CD8-positive, alpha-beta memory T cell (primary cell): ENCODE measurements around the gene SPRN. TPM values are rescaled to one million over a fixed set of nuclear protein-coding genes. Genes with fewer than 3 reads are reported as not detected.
"Not testable (repeated sequence)": the region's sequence is repeated elsewhere in the genome, so short reads cannot be mapped to it uniquely, and the experiment has no call there.

Experiments used
- CTCF ChIA-PET: fragments of 350-600 bp; sonication (Branson Sonifier 250); formaldehyde crosslinking; loops from one replicate; lab custom pipeline; 2021; ENCODE audit warnings: antibody characterized with exemption; lab: Charles Lee
- POLR2A ChIA-PET: fragments of 350-600 bp; sonication (Branson Sonifier 250); formaldehyde crosslinking; loops from one replicate; lab custom pipeline; 2021; ENCODE audit warnings: antibody characterized with exemption; lab: Charles Lee
- DNase-seq, 5 donors: peaks; one replicate each; pipeline versions ENCODE4 v3.0.0 to v3.0.0-alpha.2; 2020 to 2022; ENCODE audit warnings: mixed read lengths in 1 of 5
- H3K27ac ChIP-seq: one replicate; pipeline ENCODE4 v1.7.0; 2013; ENCODE audit warnings: low read depth, mild to moderate bottlenecking, low read length, moderate library complexity
- H3K27me3 ChIP-seq: 2 replicates; pipeline ENCODE4 v1.7.0; 2013; ENCODE audit warnings: low read length, mild to moderate bottlenecking; ENCODE audit not compliant: insufficient read depth, poor library complexity, severe bottlenecking
- H3K36me3 ChIP-seq: 2 replicates; pipeline ENCODE4 v1.7.0; 2013; ENCODE audit warnings: mild to moderate bottlenecking, low read length, moderate library complexity; ENCODE audit not compliant: insufficient read depth
- H3K4me1 ChIP-seq: 2 replicates; pipeline ENCODE4 v1.7.0; 2013; ENCODE audit warnings: mild to moderate bottlenecking, low read length, moderate library complexity; ENCODE audit not compliant: insufficient read depth
- H3K4me3 ChIP-seq: 2 replicates; pipeline ENCODE4 v1.7.0; 2013; ENCODE audit warnings: mild to moderate bottlenecking, low read length
- H3K9me3 ChIP-seq: 2 replicates; pipeline ENCODE4 v1.7.0; 2013; ENCODE audit warnings: mild to moderate bottlenecking, low read length
- H3K27ac Mint-ChIP-seq, 8 donors: one replicate each; pipeline ENCODE4 v1.8.0; 2020 to 2021; ENCODE audit warnings: mixed read lengths in 8 of 8, mild to moderate bottlenecking in 6 of 8, inconsistent platforms in 3 of 8, moderate library complexity in 3 of 8
- H3K27me3 Mint-ChIP-seq, 2 donors: one replicate each; pipeline ENCODE4 v1.8.0; 2020 to 2021; ENCODE audit warnings: mixed read lengths in 2 of 2, mild to moderate bottlenecking in 1 of 2, moderate library complexity in 1 of 2
- H3K36me3 Mint-ChIP-seq, 3 donors: one replicate each; pipeline ENCODE4 v1.8.0; 2020 to 2021; ENCODE audit warnings: mixed read lengths in 3 of 3, inconsistent platforms in 1 of 3, mild to moderate bottlenecking in 1 of 3
- H3K4me1 Mint-ChIP-seq, 3 donors: one replicate each; pipeline ENCODE4 v1.8.0; 2020 to 2021; ENCODE audit warnings: mixed read lengths in 3 of 3, inconsistent platforms in 1 of 3, mild to moderate bottlenecking in 1 of 3
- H3K4me3 Mint-ChIP-seq, 7 donors: one replicate each; pipeline ENCODE4 v1.8.0; 2020 to 2021; ENCODE audit warnings: mixed read lengths in 7 of 7, mild to moderate bottlenecking in 6 of 7, moderate library complexity in 4 of 7, inconsistent platforms in 2 of 7
- H3K9me3 Mint-ChIP-seq, 5 donors: one replicate each; pipeline ENCODE4 v1.8.0; 2020 to 2022; ENCODE audit warnings: mixed read lengths in 5 of 5, mild to moderate bottlenecking in 3 of 5, moderate library complexity in 2 of 5, inconsistent platforms in 1 of 5
- polyA plus RNA-seq: library from polyadenylated mRNA; unstranded; fragments of 300-500 nt; fragmentation: Illumina TruSeq; gene quantifications from one replicate; pipeline ENCODE4 v1.2.3, GENCODE V29; 2021
- total RNA-seq, 2 experiments: library from RNA; stranded (reverse); gene quantifications; one replicate each; pipeline ENCODE4 v1.2.3, GENCODE V29; 2021

The SPRN gene, protein sequence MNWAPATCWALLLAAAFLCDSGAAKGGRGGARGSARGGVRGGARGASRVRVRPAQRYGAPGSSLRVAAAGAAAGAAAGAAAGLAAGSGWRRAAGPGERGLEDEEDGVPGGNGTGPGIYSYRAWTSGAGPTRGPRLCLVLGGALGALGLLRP
- not detected for total RNA-seq
- 0.43 TPM for polyA plus RNA-seq

DNA sequence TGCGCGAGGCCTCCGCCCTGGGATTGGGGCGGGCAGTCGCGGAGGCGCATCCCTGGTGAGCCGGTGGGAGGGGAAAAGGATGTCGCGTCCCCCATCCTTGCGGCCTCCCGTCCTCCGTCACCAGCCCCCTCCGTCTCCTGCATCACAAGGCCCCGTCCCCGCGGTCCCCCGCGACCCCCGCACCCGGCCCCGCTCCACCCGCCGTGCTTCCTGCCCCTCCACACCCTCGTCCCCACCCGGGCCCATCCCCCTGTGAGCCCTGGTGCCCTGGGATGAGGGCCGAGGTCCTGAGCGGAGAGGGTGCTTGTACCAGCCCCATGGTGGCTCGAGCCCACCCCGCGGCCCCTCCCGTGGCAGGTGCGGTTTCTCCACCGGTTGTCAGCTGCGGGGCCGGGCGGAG is at the start of gene SPRN:
Gene SPRN, minus strand, starts transcription at position 25 of the 400 bp plus-strand sequence. CDS start 944 bp downstream, outside the sequence.
- H3K36me3 ChIP-seq, H3K4me1 ChIP-seq, H3K27ac ChIP-seq, POLR2A ChIA-PET, H3K27me3 Mint-ChIP-seq, H3K36me3 Mint-ChIP-seq, H3K4me3 ChIP-seq, DNase-seq, H3K27me3 ChIP-seq, CTCF ChIA-PET, H3K27ac Mint-ChIP-seq, H3K9me3 ChIP-seq, H3K4me1 Mint-ChIP-seq: not testable (repeated sequence)
- H3K9me3 Mint-ChIP-seq, result peaks cover 0 to 14% (median 9%) of the 10 kb centered on the region in 5 donors
- H3K4me3 Mint-ChIP-seq, result peak within 1 kb of the TSS in 4 of 7 donors; percentile 35 to 89 (median 50)

DNA sequence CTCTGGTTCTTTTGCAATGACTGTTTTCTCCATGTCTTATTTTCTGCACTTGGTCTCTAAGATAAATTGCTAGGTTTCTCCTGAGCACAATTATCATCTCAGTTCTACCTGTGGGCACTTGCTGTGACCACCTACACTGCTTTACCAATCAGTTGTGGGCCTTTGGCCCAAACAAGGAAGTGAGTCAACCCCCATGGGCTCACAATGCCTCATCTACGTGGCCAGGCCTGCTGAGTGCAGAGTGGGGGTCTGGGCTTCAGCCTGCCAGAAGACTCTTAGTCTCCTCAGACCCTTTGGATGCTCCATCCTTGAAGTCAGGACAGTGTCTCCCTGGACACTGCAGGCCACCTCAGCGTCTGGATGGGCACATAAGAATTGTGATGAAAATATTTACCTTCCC is 49.6 kb upstream of the SPRN start:
- peaks cover 0 to 18% (median 0%) of the 10 kb centered on the region in 3 donors for H3K36me3 Mint-ChIP-seq
- H3K4me3 Mint-ChIP-seq, result peak overlapping the region in 3 of 7 donors; percentile 23 to 66 (median 44)
- peaks cover 32 to 33% (median 32%) of the 10 kb centered on the region in 3 donors for H3K4me1 Mint-ChIP-seq
- peaks cover 0 to 5% (median 0%) of the 10 kb centered on the region in 5 donors for H3K9me3 Mint-ChIP-seq
- ChIA-PET POLR2A (no interaction called here), CTCF (interaction anchor here (1.2 kb wide), 1 partner anchor 46 kb away, joined by 3 read pairs; no protein-coding TSS in a partner anchor)
- H3K27ac Mint-ChIP-seq, result peak overlapping the region in 7 of 8 donors; percentile 45 to 99 (median 81)
- Histone ChIP-seq H3K9me3 (no peaks in the 10 kb centered on the region), H3K4me1 (peaks cover 17% of the 10 kb centered on the region), H3K36me3 (no peaks in the 10 kb centered on the region), H3K27me3 (no peaks in the 10 kb centered on the region), H3K27ac (no peak overlapping the region), H3K4me3 (no peak overlapping the region)
- no peak for DNase-seq
- H3K27me3 Mint-ChIP-seq, result no peaks in the 10 kb centered on the region

DNA sequence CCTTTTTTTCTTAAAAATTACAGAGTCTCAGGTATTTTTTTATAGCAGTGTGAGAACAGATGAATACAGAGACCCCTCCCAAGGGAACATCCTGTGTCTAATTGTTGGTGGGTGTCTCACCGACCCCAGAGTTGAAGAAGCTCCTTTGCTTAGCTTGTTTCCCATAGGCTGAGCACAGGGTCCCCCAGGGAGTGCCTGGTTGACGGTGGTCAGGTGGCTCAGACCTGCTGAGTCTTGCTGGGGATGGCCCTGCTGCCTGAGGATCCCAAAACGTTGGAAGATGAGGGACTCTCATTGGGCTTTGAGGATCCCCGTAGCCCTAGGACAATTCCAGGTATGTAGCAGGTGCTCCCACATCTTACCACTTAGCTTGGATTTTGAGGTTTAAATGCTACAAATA is 48.8 kb upstream of the SPRN start:
- Histone ChIP-seq H3K9me3 (no peaks in the 10 kb centered on the region), H3K4me3 (no peak overlapping the region), H3K36me3 (no peaks in the 10 kb centered on the region), H3K4me1 (peaks cover 17% of the 10 kb centered on the region), H3K27ac (no peak overlapping the region), H3K27me3 (no peaks in the 10 kb centered on the region)
- peaks cover under 1 to 23% (median 1%) of the 10 kb centered on the region in 3 donors for H3K36me3 Mint-ChIP-seq
- H3K4me3 Mint-ChIP-seq, result peak overlapping the region in 1 of 7 donors; percentile 12
- peak overlapping the region in 7 of 8 donors; percentile 55 to 99 (median 69) for H3K27ac Mint-ChIP-seq
- no peak for DNase-seq
- peaks cover 32 to 33% (median 32%) of the 10 kb centered on the region in 3 donors for H3K4me1 Mint-ChIP-seq
- POLR2A ChIA-PET, result no interaction called here
- CTCF ChIA-PET, result interaction anchor here (1.2 kb wide), 1 partner anchor 47 kb away, joined by 3 read pairs; no protein-coding TSS in a partner anchor
- peaks cover 0 to 6% (median 0%) of the 10 kb centered on the region in 5 donors for H3K9me3 Mint-ChIP-seq
- H3K27me3 Mint-ChIP-seq, result no peaks in the 10 kb centered on the region

DNA sequence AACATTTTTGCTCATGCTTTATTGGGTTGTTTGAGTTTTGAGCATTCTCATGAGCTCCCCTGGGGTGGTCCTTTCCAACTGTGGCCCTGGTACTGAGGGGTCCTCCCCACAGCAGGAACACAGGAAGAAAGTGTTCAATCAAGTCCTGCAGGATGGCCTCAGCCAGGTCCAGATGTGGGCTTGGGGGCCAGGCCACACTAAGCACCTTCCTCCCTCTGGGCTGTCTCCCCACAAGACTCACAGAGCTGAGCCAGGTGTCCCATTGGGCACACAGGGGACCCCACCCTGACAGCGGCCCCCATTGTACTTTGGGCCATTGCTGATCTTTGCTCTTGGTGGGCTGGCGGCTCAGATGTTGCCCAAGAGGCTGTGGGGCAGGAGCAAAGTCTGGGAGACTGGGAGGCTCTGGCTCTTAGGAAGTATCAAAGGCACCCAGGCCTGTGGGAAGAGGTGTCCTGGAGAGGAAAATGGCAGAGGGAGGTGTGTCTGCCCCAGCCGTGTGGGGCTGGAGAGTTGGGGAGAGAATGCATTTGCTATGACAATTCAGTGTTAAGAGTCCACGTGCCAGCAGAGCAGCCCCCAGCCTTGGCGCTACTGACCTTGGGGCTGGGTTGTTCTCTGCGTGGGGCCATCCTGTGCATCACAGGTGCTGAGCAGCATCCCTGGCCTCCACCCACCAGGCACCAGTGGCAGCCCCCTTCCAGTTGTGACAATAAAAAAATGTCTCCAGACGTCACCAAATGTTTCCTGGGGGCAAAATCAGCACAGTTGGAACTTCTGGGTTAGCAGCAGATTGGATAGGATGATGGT is 47.1 kb upstream of the SPRN start:
- no peak for DNase-seq
- H3K27ac Mint-ChIP-seq, result peak overlapping the region in 2 of 8 donors; percentile 83 to 91
- Histone ChIP-seq H3K4me1 (peaks cover 17% of the 10 kb centered on the region), H3K27me3 (no peaks in the 10 kb centered on the region), H3K9me3 (no peaks in the 10 kb centered on the region), H3K4me3 (no peak overlapping the region), H3K27ac (no peak overlapping the region), H3K36me3 (no peaks in the 10 kb centered on the region)
- peaks cover 29 to 30% (median 30%) of the 10 kb centered on the region in 3 donors for H3K4me1 Mint-ChIP-seq
- POLR2A ChIA-PET, result no interaction called here
- peaks cover 0 to 6% (median 0%) of the 10 kb centered on the region in 5 donors for H3K9me3 Mint-ChIP-seq
- no peak overlapping the region for H3K4me3 Mint-ChIP-seq
- peaks cover 6 to 30% (median 10%) of the 10 kb centered on the region in 3 donors for H3K36me3 Mint-ChIP-seq
- CTCF ChIA-PET, result no interaction called here
- no peaks in the 10 kb centered on the region for H3K27me3 Mint-ChIP-seq

DNA sequence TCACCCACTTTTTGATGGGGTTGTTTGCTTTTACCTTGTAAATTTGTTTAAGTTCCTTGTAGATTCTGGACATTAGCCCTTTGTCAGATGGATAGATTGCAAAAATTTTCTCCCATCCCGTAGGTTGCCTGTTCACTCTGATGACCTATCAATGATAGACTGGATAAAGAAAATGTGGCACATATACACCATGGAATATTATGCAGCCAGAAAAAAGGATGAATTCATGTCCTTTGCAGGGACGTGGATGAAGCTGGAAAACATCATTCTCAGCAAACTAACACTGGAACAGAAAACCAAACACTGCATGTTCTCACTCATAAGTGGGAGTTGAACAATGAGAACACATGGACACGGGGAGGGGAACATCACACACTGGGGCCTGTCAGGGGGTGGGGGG is 44.8 kb upstream of the SPRN start:
- H3K9me3 Mint-ChIP-seq, DNase-seq, CTCF ChIA-PET, H3K27ac ChIP-seq, H3K27ac Mint-ChIP-seq, H3K36me3 ChIP-seq, H3K4me1 ChIP-seq, H3K27me3 Mint-ChIP-seq, H3K4me3 ChIP-seq, POLR2A ChIA-PET, H3K27me3 ChIP-seq, H3K4me3 Mint-ChIP-seq, H3K9me3 ChIP-seq: not testable (repeated sequence)
- H3K36me3 Mint-ChIP-seq, result peaks cover 6 to 30% (median 10%) of the 10 kb centered on the region in 3 donors
- H3K4me1 Mint-ChIP-seq, result peaks cover 7 to 11% (median 7%) of the 10 kb centered on the region in 3 donors

DNA sequence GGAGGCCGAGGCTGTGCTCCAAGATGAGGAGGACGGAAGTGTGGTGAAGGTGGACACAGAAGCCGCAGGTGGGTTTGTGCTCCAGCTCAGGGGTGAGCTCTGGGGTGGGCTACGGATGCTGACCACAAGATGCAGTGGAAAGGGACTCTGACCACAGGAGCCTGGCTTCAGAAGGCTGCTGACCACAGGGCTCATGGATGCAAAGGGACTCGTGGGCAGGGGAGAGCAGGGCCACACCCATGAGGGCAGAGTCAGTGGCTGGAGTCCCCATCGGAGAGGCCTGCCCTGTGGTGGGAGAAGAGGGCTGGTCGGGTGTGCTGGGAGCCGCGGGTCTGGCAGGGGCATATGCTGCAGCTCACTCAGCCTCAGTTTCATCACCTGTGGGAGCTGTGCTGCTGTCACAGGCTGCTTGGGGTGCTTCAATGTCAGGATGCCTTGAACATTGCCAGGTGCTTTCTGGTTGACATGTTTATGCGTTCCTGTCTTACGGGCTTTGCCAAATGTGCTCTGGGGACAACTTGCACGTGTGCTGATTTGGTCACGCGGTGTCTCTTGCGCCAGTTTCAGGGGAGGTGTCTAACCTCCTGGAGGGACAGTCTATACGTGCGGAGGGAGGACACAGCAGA is 43.0 kb upstream of the SPRN start:
- ChIA-PET POLR2A (no interaction called here), CTCF (no interaction called here)
- no peak for DNase-seq
- Mint-ChIP-seq H3K9me3 (peaks cover 0 to 6% (median 0%) of the 10 kb centered on the region in 5 donors), H3K36me3 (peaks cover 7 to 21% (median 10%) of the 10 kb centered on the region in 3 donors), H3K27ac (peak overlapping the region in 3 of 8 donors; percentile 52 to 81 (median 66)), H3K27me3 (no peaks in the 10 kb centered on the region), H3K4me1 (peaks cover 0 to 2% (median 0%) of the 10 kb centered on the region in 3 donors), H3K4me3 (no peak overlapping the region)
- H3K27me3 ChIP-seq, result no peaks in the 10 kb centered on the region
- H3K27ac ChIP-seq, result no peak overlapping the region
- H3K4me1 ChIP-seq, result no peaks in the 10 kb centered on the region
- no peaks in the 10 kb centered on the region for H3K36me3 ChIP-seq
- H3K4me3 ChIP-seq, result no peak overlapping the region
- no peaks in the 10 kb centered on the region for H3K9me3 ChIP-seq

DNA sequence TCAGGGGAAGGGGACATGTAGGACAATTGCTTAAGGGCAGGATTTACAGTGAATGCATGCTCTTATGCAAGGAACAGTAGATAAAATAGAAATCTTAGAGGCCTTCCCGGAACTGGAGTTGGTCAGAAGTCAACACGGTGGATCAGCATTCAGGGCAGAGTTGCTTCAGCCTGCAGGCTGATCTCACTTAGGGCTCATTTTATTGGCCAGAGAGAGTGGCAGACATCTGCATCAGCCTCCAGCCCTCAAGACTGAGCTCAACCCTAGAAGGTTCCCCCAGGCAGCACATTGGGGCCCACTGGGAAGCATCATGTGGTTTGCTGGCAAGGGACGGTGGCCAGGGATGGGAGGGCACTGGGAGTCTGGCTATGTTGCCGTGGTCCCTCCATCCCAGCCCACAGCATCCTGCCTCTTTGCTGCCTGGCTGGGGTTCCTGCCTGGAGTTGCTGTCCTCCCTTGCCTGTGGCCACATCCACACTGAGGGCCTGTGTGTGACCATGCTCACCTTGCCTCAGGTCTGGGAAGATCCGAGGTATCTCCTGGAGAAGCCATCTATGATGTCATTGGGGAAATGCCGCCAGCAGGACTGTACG is 42.4 kb upstream of the SPRN start:
- no peaks in the 10 kb centered on the region for H3K27me3 ChIP-seq
- ChIA-PET CTCF (no interaction called here), POLR2A (no interaction called here)
- H3K4me3 Mint-ChIP-seq, result no peak overlapping the region
- peaks cover 0 to 2% (median 0%) of the 10 kb centered on the region in 3 donors for H3K4me1 Mint-ChIP-seq
- H3K36me3 ChIP-seq, result no peaks in the 10 kb centered on the region
- DNase-seq, result no peak
- peaks cover 7 to 21% (median 10%) of the 10 kb centered on the region in 3 donors for H3K36me3 Mint-ChIP-seq
- no peaks in the 10 kb centered on the region for H3K27me3 Mint-ChIP-seq
- peak overlapping the region in 3 of 8 donors; percentile 65 to 67 (median 66) for H3K27ac Mint-ChIP-seq
- peaks cover 0 to 6% (median 0%) of the 10 kb centered on the region in 5 donors for H3K9me3 Mint-ChIP-seq
- no peak overlapping the region for H3K27ac ChIP-seq
- H3K4me1 ChIP-seq, result no peaks in the 10 kb centered on the region
- H3K9me3 ChIP-seq, result no peaks in the 10 kb centered on the region
- H3K4me3 ChIP-seq, result no peak overlapping the region
